Activated CD8-positive, alpha-beta memory T cell treated with anti-CD3 and anti-CD28 coated beads, Interleukin-2, amount 10 ng/mL, durations not matched to agents 7 days and 5 days (primary cell): ENCODE measurements around the gene TSPOAP1. TPM values are rescaled to one million over a fixed set of nuclear protein-coding genes. Genes with fewer than 3 reads are reported as not detected.

Experiments
- ATAC-seq: fragments of 150-1000 bp; cut with Tn5 transposase; one replicate; pipeline ENCODE4 v1.10.0; 2021; ENCODE audit warnings: moderate library complexity
- CTCF ChIA-PET: fragments of 350-600 bp; sonication (Branson Sonifier 250); formaldehyde crosslinking; loops from one replicate; lab custom pipeline; 2021; ENCODE audit warnings: antibody characterized with exemption; lab: Charles Lee
- DNase-seq: peaks from one replicate; pipeline ENCODE4 v3.0.0-alpha.2; 2020
- H3K27ac Mint-ChIP-seq: one replicate; pipeline ENCODE4 v1.8.0; 2021; ENCODE audit warnings: mild to moderate bottlenecking, mixed read lengths
- H3K27me3 Mint-ChIP-seq: one replicate; pipeline ENCODE4 v1.8.0; 2021; ENCODE audit warnings: mixed read lengths
- H3K36me3 Mint-ChIP-seq: one replicate; pipeline ENCODE4 v1.8.0; 2021; ENCODE audit warnings: mild to moderate bottlenecking, mixed read lengths
- H3K4me1 Mint-ChIP-seq: one replicate; pipeline ENCODE4 v1.8.0; 2021; ENCODE audit warnings: mixed read lengths
- H3K4me3 Mint-ChIP-seq: one replicate; pipeline ENCODE4 v1.8.0; 2021; ENCODE audit warnings: mild to moderate bottlenecking, moderate library complexity, mixed read lengths
- H3K9me3 Mint-ChIP-seq: one replicate; pipeline ENCODE4 v1.8.0; 2022; ENCODE audit warnings: low read depth, mixed read lengths
- microRNA-seq: library from miRNA; unstranded; fragments of <30 nt; microRNA quantifications from one replicate; pipeline ENCODE4 v1.2.0, GENCODE V29; 2022
- total RNA-seq, 2 experiments: library from RNA; stranded (reverse); gene quantifications; one replicate each; pipeline ENCODE4 v1.2.3, GENCODE V29; 2021

Gene TSPOAP1
- total RNA-seq, 2 experiments from 2014 or later = 25.6 to 66.3 TPM

GRCh38 chr17:58264407-58265103 lies 64.0 kb downstream of the TSPOAP1 start:
- CTCF ChIA-PET = interaction anchor here (2.1 to 4.1 kb wide), 2 partner anchors 12 to 15 kb away, joined by 5 to 14 read pairs; no protein-coding TSS in a partner anchor
- Mint-ChIP-seq H3K4me1 (no peaks in the 10 kb centered on the region), H3K27me3 (peaks cover 61% of the 10 kb centered on the region), H3K27ac (no peak overlapping the region), H3K9me3 (no peaks in the 10 kb centered on the region), H3K36me3 (no peaks in the 10 kb centered on the region), H3K4me3 (no peak overlapping the region)
- ATAC-seq = no peak
- DNase-seq = peak; percentile 27

- peak; percentile 27 for DNase-seq
- CTCF ChIA-PET = interaction anchor here (2.1 kb wide), 1 partner anchor 11 kb away, joined by 5 read pairs; no protein-coding TSS in a partner anchor
- no peaks in the 10 kb centered on the region for H3K9me3 Mint-ChIP-seq
- H3K27ac Mint-ChIP-seq = no peak overlapping the region
- no peak for ATAC-seq
- H3K4me1 Mint-ChIP-seq = no peaks in the 10 kb centered on the region
- H3K27me3 Mint-ChIP-seq = peaks cover 67% of the 10 kb centered on the region
- H3K4me3 Mint-ChIP-seq = no peak overlapping the region
- no peaks in the 10 kb centered on the region for H3K36me3 Mint-ChIP-seq
Measured at GRCh38 chr17:58263773-58264172, 64.8 kb downstream of the TSPOAP1 start.

- Mint-ChIP-seq H3K4me1 (no peaks in the 10 kb centered on the region), H3K27me3 (peaks cover 83% of the 10 kb centered on the region), H3K27ac (no peak overlapping the region), H3K4me3 (no peak overlapping the region), H3K36me3 (no peaks in the 10 kb centered on the region), H3K9me3 (no peaks in the 10 kb centered on the region)
- CTCF ChIA-PET = no interaction called here
- DNase-seq (peak; percentile 19), ATAC-seq (no peak)
Measured at GRCh38 chr17:58262149-58262548, 66.4 kb downstream of the TSPOAP1 start.

GRCh38 chr17:58254803-58255202 lies 73.8 kb downstream of the TSPOAP1 start:
- Mint-ChIP-seq H3K36me3 (no peaks in the 10 kb centered on the region), H3K9me3 (no peaks in the 10 kb centered on the region), H3K4me3 (no peak overlapping the region), H3K27ac (no peak overlapping the region), H3K4me1 (peaks cover 5% of the 10 kb centered on the region), H3K27me3 (peaks cover 71% of the 10 kb centered on the region)
- ATAC-seq (no peak), DNase-seq (peak; percentile 19)
- CTCF ChIA-PET = no interaction called here

GRCh38 chr17:58253082-58253481 lies 75.5 kb downstream of the TSPOAP1 start:
- Mint-ChIP-seq H3K27me3 (peaks cover 68% of the 10 kb centered on the region), H3K9me3 (no peaks in the 10 kb centered on the region), H3K27ac (no peak overlapping the region), H3K4me3 (no peak overlapping the region), H3K4me1 (peaks cover 15% of the 10 kb centered on the region), H3K36me3 (no peaks in the 10 kb centered on the region)
- CTCF ChIA-PET = interaction anchor here (2.1 kb wide), 1 partner anchor 11 kb away, joined by 5 read pairs; no protein-coding TSS in a partner anchor
- no peak for DNase-seq
- no peak for ATAC-seq

GRCh38 chr17:58252141-58252540 lies 76.5 kb downstream of the TSPOAP1 start:
- H3K27ac Mint-ChIP-seq = no peak overlapping the region
- H3K4me3 Mint-ChIP-seq = no peak overlapping the region
- H3K27me3 Mint-ChIP-seq = peaks cover 58% of the 10 kb centered on the region
- H3K36me3 Mint-ChIP-seq = no peaks in the 10 kb centered on the region
- no peaks in the 10 kb centered on the region for H3K9me3 Mint-ChIP-seq
- CTCF ChIA-PET = interaction anchor here (1.1 to 3.3 kb wide), 3 partner anchors 12 to 92 kb away, joined by 3 to 11 read pairs (median 5); no protein-coding TSS in a partner anchor
- ATAC-seq (no peak), DNase-seq (peak; percentile 38)
- peaks cover 24% of the 10 kb centered on the region for H3K4me1 Mint-ChIP-seq

Small RNA genes within 50 kb of the gene (microRNA-seq; reads per million reads assigned to microRNA genes)
- gene MIR4736 = not detected

Other genes with a start within 250 kb of the TSPOAP1 start
- gene DYNLL2, start 245.4 kb downstream of the TSPOAP1 start, total RNA-seq = 10 to 100 TPM; 23.7 to 31.0 TPM
- under 1 TPM; 0.12 to 0.29 TPM for gene OR4D1, start 180.4 kb downstream of the TSPOAP1 start, total RNA-seq
- not detected for gene OR4D2, start 161.8 kb downstream of the TSPOAP1 start, total RNA-seq
- not detected for gene EPX, start 136.1 kb downstream of the TSPOAP1 start, total RNA-seq
- 10 to 100 TPM; 17.8 to 18.2 TPM for gene MKS1, start 109.5 kb downstream of the TSPOAP1 start, total RNA-seq
- not detected for gene LPO, start 90.2 kb downstream of the TSPOAP1 start, total RNA-seq
- gene MPO, start 47.9 kb downstream of the TSPOAP1 start, total RNA-seq = under 1 TPM in 1 of 2 experiments, not detected in 1; 0.09 TPM
- 100 to 1,000 TPM in 1 of 2 experiments, 10 to 100 TPM in 1; 63.3 to 127 TPM for gene SUPT4H1, start 23.4 kb upstream of the TSPOAP1 start, total RNA-seq
- gene RNF43, start 88.7 kb upstream of the TSPOAP1 start, total RNA-seq = under 1 TPM; 0.23 to 0.52 TPM
- under 1 TPM; 0.41 to 0.61 TPM for gene HSF5, start 159.6 kb upstream of the TSPOAP1 start, total RNA-seq
- gene MTMR4, start 185.8 kb upstream of the TSPOAP1 start, total RNA-seq = 10 to 100 TPM; 57.9 to 63.8 TPM